MCF 10A (cell line): Measurements from ENCODE around the gene FSCN2. TPM values are rescaled to one million over a fixed set of nuclear protein-coding genes. Genes with fewer than 3 reads are reported as not detected.

ENCODE experiments used
- BruUV-seq: library from RNA; stranded (reverse); fragments of 400-500 nt; replicated peaks from 2 replicates; lab custom pipeline; 2021; lab: Mats Ljungman, UMichigan
- CTCF ChIA-PET: fragments of 300-600 bp; sonication (Branson Sonifier 250); formaldehyde crosslinking; extraction: SDS; loops from one replicate; lab custom pipeline; 2021; ENCODE audit warnings: antibody characterized with exemption, inconsistent platforms; lab: Yijun Ruan, JAX
- POLR2A ChIA-PET: fragments of 300-600, 350-650 bp; sonication (Branson Sonifier 250); formaldehyde crosslinking; extraction: SDS; loops from one replicate; lab custom pipeline; 2020; ENCODE audit warnings: antibody characterized with exemption, inconsistent platforms; lab: Yijun Ruan, JAX
- DNase-seq: peaks from one replicate; pipeline ENCODE4 v3.0.0-alpha.2; 2018; ENCODE audit not compliant: unreplicated experiment
- H3K27ac Mint-ChIP-seq: one replicate; pipeline ENCODE4 v1.8.0; 2022; ENCODE audit warnings: mild to moderate bottlenecking, low read depth, mixed read lengths; ENCODE audit not compliant: unreplicated experiment
- H3K27me3 Mint-ChIP-seq: one replicate; pipeline ENCODE4 v1.8.0; 2022; ENCODE audit warnings: mixed read lengths; ENCODE audit not compliant: insufficient read depth, unreplicated experiment
- H3K36me3 Mint-ChIP-seq: one replicate; pipeline ENCODE4 v1.8.0; 2022; ENCODE audit warnings: mild to moderate bottlenecking, moderate library complexity, mixed read lengths; ENCODE audit not compliant: insufficient read depth, unreplicated experiment
- H3K4me1 Mint-ChIP-seq: one replicate; pipeline ENCODE4 v1.8.0; 2022; ENCODE audit warnings: mixed read lengths; ENCODE audit not compliant: insufficient read depth, unreplicated experiment
- H3K4me3 Mint-ChIP-seq: one replicate; pipeline ENCODE4 v1.8.0; 2022; ENCODE audit warnings: mild to moderate bottlenecking, moderate library complexity, mixed read lengths; ENCODE audit not compliant: unreplicated experiment
- H3K9me3 Mint-ChIP-seq: one replicate; pipeline ENCODE4 v1.8.0; 2022; ENCODE audit warnings: mixed read lengths; ENCODE audit not compliant: unreplicated experiment
- CTCF ChIP-seq: fragments of 200-600 bp; IDR thresholded peaks from one replicate; pipeline ENCODE4 v1.8.0; 2022; ENCODE audit warnings: antibody characterized with exemption, mild to moderate bottlenecking; ENCODE audit not compliant: unreplicated experiment
- intact Hi-C: fragments of 100-400 bp; cut with micrococcal nuclease; formaldehyde crosslinking; loops from 2 replicates; pipeline ENCODE4 v1.14.1; 2022
- total RNA-seq: library from RNA; stranded (reverse); gene quantifications from 2 replicates; pipeline ENCODE4 v1.2.3, GENCODE V29; 2022

FSCN2 gene
- total RNA-seq, 1 experiment from 2014 or later, result not detected

DNA sequence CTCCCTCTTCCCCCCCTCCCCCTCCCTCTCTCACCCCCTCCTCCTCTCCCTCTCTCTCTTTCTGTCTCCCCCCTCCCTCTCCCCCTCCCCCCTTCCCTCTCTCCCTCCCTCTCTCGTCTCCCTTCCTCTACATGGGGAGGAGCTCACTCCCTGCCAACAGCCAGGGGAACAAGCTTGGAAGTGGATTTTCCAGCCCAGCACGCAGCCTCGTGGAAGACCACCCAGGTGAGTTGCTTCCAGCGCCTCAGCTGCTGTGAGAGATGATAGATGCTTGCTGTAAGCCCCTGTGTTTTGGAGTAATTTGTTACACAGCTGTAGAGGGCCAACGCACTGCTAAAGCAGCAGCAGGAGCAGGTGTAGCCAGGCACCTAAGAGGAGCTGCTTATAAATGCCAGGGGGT is 36.4 kb upstream of the FSCN2 start:
- H3K27ac Mint-ChIP-seq, result no peak overlapping the region
- TF ChIP-seq CTCF, result no peak
- CTCF ChIA-PET, result interaction anchor here (1.4 kb wide), 1 partner anchor 239 kb away, joined by 4 read pairs; no protein-coding TSS in a partner anchor
- no TSS peak for BruUV-seq
- POLR2A ChIA-PET, result interaction anchor here (0.6 to 1.0 kb wide), 3 partner anchors 61 to 433 kb away, joined by 3 read pairs; partner anchors contain the start of gene FAAP100
- no peak overlapping the region for H3K4me3 Mint-ChIP-seq
- no peaks in the 10 kb centered on the region for H3K4me1 Mint-ChIP-seq
- no peaks in the 10 kb centered on the region for H3K9me3 Mint-ChIP-seq
- intact Hi-C loops, result no loop called here
- no peak for DNase-seq
- H3K36me3 Mint-ChIP-seq, result no peaks in the 10 kb centered on the region
- peaks cover 16% of the 10 kb centered on the region for H3K27me3 Mint-ChIP-seq

DNA sequence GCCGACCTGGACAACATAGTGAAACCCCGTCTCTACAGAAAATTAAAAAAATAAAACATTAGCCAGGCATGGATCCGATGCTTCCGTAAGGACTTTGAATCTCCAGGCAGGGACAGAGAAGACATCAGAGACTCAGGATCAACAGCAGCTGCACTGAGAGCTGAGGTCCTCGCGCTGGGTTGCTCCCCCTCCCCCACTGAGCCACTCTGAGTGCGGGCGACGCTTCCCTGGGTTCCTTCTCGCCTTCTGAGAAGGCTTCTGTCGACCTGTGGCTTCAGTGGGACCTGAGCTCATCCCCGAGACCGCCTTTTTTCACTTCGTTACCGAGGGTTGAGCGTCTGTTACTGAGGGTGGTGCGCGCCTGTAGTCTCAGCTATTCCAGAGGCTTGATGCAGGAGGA is 36.0 kb upstream of the FSCN2 start:
- no peak for DNase-seq
- H3K27ac Mint-ChIP-seq, result no peak overlapping the region
- H3K9me3 Mint-ChIP-seq, result no peaks in the 10 kb centered on the region
- no peak for TF ChIP-seq CTCF
- ChIA-PET CTCF (interaction anchor here (1.4 kb wide), 1 partner anchor 239 kb away, joined by 4 read pairs; no protein-coding TSS in a partner anchor), POLR2A (interaction anchor here (0.6 to 1.0 kb wide), 5 partner anchors 60 to 432 kb away, joined by 3 read pairs; partner anchors contain the start of gene FAAP100)
- no peaks in the 10 kb centered on the region for H3K4me1 Mint-ChIP-seq
- BruUV-seq, result no TSS peak
- H3K27me3 Mint-ChIP-seq, result peaks cover 16% of the 10 kb centered on the region
- H3K36me3 Mint-ChIP-seq, result no peaks in the 10 kb centered on the region
- intact Hi-C loops, result no loop called here
- H3K4me3 Mint-ChIP-seq, result no peak overlapping the region

DNA sequence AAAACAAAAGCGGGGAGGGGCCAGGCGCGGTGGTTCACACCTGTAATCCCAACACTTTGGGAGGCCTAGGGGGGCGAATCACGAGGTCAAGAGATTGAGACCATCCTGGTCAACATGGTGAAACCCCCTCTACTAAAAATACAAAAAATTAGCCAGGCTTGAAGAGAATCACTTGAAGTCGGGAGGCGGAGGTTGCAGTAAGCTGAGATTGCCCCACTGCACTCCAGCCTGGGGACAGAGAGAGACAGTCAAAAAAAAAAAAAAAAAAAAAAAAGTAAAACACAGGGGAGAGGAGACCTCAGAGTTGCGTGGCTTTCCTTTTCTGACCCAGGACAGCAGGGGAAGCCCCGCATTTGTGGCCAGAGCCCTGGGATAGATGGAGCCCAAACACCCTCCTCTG is 35.5 kb upstream of the FSCN2 start:
- no peak overlapping the region for H3K4me3 Mint-ChIP-seq
- no peak for DNase-seq
- intact Hi-C loops, result no loop called here
- POLR2A ChIA-PET, result interaction anchor here (0.6 to 0.9 kb wide), 3 partner anchors 18 to 343 kb away, joined by 3 to 4 read pairs (median 3); no protein-coding TSS in a partner anchor
- no peaks in the 10 kb centered on the region for H3K36me3 Mint-ChIP-seq
- peaks cover 16% of the 10 kb centered on the region for H3K27me3 Mint-ChIP-seq
- no peaks in the 10 kb centered on the region for H3K9me3 Mint-ChIP-seq
- no peaks in the 10 kb centered on the region for H3K4me1 Mint-ChIP-seq
- no TSS peak for BruUV-seq
- TF ChIP-seq CTCF, result no peak
- CTCF ChIA-PET, result interaction anchor here (1.4 kb wide), 1 partner anchor 240 kb away, joined by 4 read pairs; no protein-coding TSS in a partner anchor
- no peak overlapping the region for H3K27ac Mint-ChIP-seq

GRCh38 chr17:81493198-81494038 is 34.8 kb upstream of the FSCN2 start:
- intact Hi-C loops, result no loop called here
- ChIA-PET POLR2A (interaction anchor here (0.7 kb wide), 1 partner anchor 17 kb away, joined by 4 read pairs; no protein-coding TSS in a partner anchor), CTCF (no interaction called here)
- no peaks in the 10 kb centered on the region for H3K4me1 Mint-ChIP-seq
- no peak overlapping the region for H3K4me3 Mint-ChIP-seq
- BruUV-seq, result no TSS peak
- no peak for DNase-seq
- H3K36me3 Mint-ChIP-seq, result no peaks in the 10 kb centered on the region
- no peak overlapping the region for H3K27ac Mint-ChIP-seq
- no peaks in the 10 kb centered on the region for H3K9me3 Mint-ChIP-seq
- no peak for TF ChIP-seq CTCF
- peaks cover 16% of the 10 kb centered on the region for H3K27me3 Mint-ChIP-seq
